HepG2 (cell line): ENCODE measurements around the gene ERLIN1. TPM values are rescaled to one million over a fixed set of nuclear protein-coding genes. Genes with fewer than 3 reads are reported as not detected.

ENCODE experiments used
- ADNP ChIP-seq: sonication (generic); formaldehyde crosslinking; IDR thresholded peaks from 2 replicates; pipeline ENCODE4 v1.4.0; 2020; ENCODE audit warnings: missing genetic modification reagents
- ARID2 ChIP-seq: sonication (generic); formaldehyde crosslinking; IDR thresholded peaks from 2 replicates; pipeline ENCODE4 v1.8.1; 2022; ENCODE audit warnings: mild to moderate bottlenecking, missing genetic modification reagents, borderline replicate concordance
- DRAP1 ChIP-seq: IDR thresholded peaks from 2 replicates; pipeline ENCODE4 v1.6.1; 2016; ENCODE audit warnings: missing genetic modification reagents, missing compliant biosample characterization
- HMG20B ChIP-seq: conservative IDR thresholded peaks from 2 replicates; pipeline ENCODE4 v1.6.1; 2016; ENCODE audit warnings: missing genetic modification reagents, missing compliant biosample characterization
- KDM5A ChIP-seq: fragments of 200-600 bp; sonication (generic); IDR thresholded peaks from 2 replicates; pipeline ENCODE4 v1.7.0; 2018; ENCODE audit warnings: antibody characterized with exemption, mild to moderate bottlenecking, low read length, borderline replicate concordance
- MYPOP ChIP-seq: sonication (generic); formaldehyde crosslinking; IDR thresholded peaks from 2 replicates; pipeline ENCODE4 v1.8.1; 2023; ENCODE audit warnings: mild to moderate bottlenecking, moderate library complexity, missing genetic modification reagents
- PPARG ChIP-seq: conservative IDR thresholded peaks from 2 replicates; pipeline ENCODE4 v1.6.1; 2016; ENCODE audit warnings: missing biosample characterization, missing genetic modification reagents
- RBM22 ChIP-seq: fragments of 200-400 bp; formaldehyde crosslinking; optimal IDR thresholded peaks from 2 replicates; pipeline ENCODE3; 2017; ENCODE audit warnings: mild to moderate bottlenecking, low read length, moderate library complexity
- TBP ChIP-seq: sonication (generic); formaldehyde crosslinking; IDR thresholded peaks from 2 replicates; pipeline ENCODE4 v1.5.0; 2020; ENCODE audit warnings: missing genetic modification reagents
- THAP7 ChIP-seq: sonication (generic); formaldehyde crosslinking; IDR thresholded peaks from 2 replicates; pipeline ENCODE4 v1.8.1; 2023; ENCODE audit warnings: mild to moderate bottlenecking, missing genetic modification reagents
- ZBTB3 ChIP-seq: sonication (generic); formaldehyde crosslinking; IDR thresholded peaks from 2 replicates; pipeline ENCODE4 v1.4.0; 2020; ENCODE audit warnings: low read depth, mild to moderate bottlenecking, moderate library complexity, missing genetic modification reagents, borderline replicate concordance
- ZBTB42 ChIP-seq: sonication (generic); formaldehyde crosslinking; IDR thresholded peaks from 2 replicates; pipeline ENCODE4 v1.5.0; 2020; ENCODE audit warnings: mild to moderate bottlenecking, missing genetic modification reagents
- ZC3H4 ChIP-seq: sonication (generic); formaldehyde crosslinking; IDR thresholded peaks from 2 replicates; pipeline ENCODE4 v1.4.0; 2020; ENCODE audit warnings: missing genetic modification reagents, borderline replicate concordance
- ZFP62 ChIP-seq: sonication (generic); formaldehyde crosslinking; IDR thresholded peaks from 2 replicates; pipeline ENCODE4 v1.4.0; 2020; ENCODE audit warnings: missing genetic modification reagents
- ZFY ChIP-seq: sonication (generic); formaldehyde crosslinking; IDR thresholded peaks from 2 replicates; pipeline ENCODE4 v1.4.0; 2020; ENCODE audit warnings: missing genetic modification reagents
- ZKSCAN8 ChIP-seq: IDR thresholded peaks from 2 replicates; pipeline ENCODE4 v1.6.1; 2016; ENCODE audit warnings: borderline replicate concordance, missing genetic modification reagents, missing compliant biosample characterization
- ZNF382 ChIP-seq: sonication (generic); formaldehyde crosslinking; IDR thresholded peaks from 2 replicates; pipeline ENCODE4 v1.5.0; 2020; ENCODE audit warnings: missing genetic modification reagents, mild to moderate bottlenecking, borderline replicate concordance
- ZNF652 ChIP-seq: IDR thresholded peaks from 2 replicates; pipeline ENCODE4 v1.6.1; 2016; ENCODE audit warnings: low read depth, borderline replicate concordance
- ZNF75D ChIP-seq: sonication (generic); formaldehyde crosslinking; IDR thresholded peaks from 2 replicates; pipeline ENCODE4 v1.8.1; 2023; ENCODE audit warnings: missing genetic modification reagents, mild to moderate bottlenecking, borderline replicate concordance
- ZNF761 ChIP-seq: sonication (generic); formaldehyde crosslinking; conservative IDR thresholded peaks from 2 replicates; pipeline ENCODE4 v1.4.0; 2020; ENCODE audit warnings: mild to moderate bottlenecking, missing genetic modification reagents
- ZNF788 ChIP-seq: sonication (generic); formaldehyde crosslinking; IDR thresholded peaks from 2 replicates; pipeline ENCODE4 v1.5.0; 2020; ENCODE audit warnings: mild to moderate bottlenecking, missing genetic modification reagents, borderline replicate concordance
- polyA plus RNA-seq, 8 experiments: library from polyadenylated mRNA; depleted of rRNA in 3 of 8; stranded (reverse) in 7 of 8; unstranded in 1 of 8; fragments of >200 nt; fragmentation: Illumina TruSeq in 4 of 8; extraction: Trizol in 4 of 8; gene quantifications; 2 replicates each; pipeline versions ENCODE4 v1.2.1 to v1.2.3, GENCODE V29; 2011 to 2016; ENCODE audit warnings: low read depth in 4 of 8, missing spikeins in 1 of 8, mixed read lengths in 1 of 8; ENCODE audit not compliant: insufficient read depth in 1 of 8
- total RNA-seq, 5 experiments: library from RNA; depleted of rRNA; stranded (reverse); fragments of >200 nt; fragmentation: Illumina TruSeq; extraction: Trizol; gene quantifications; 2 replicates each; pipeline ENCODE4 v1.2.3, GENCODE V29; 2016; ENCODE audit warnings: low read depth in 1 of 5
- TF ChIP-seq, protein P1 (sequence below): sonication (generic); formaldehyde crosslinking; IDR thresholded peaks from 2 replicates; pipeline ENCODE4 v1.4.0; 2020; ENCODE audit warnings: missing genetic modification reagents
- TF ChIP-seq, protein P2 (sequence below): sonication (generic); formaldehyde crosslinking; IDR thresholded peaks from 2 replicates; pipeline ENCODE4 v1.8.1; 2022; ENCODE audit warnings: low read depth, mild to moderate bottlenecking, missing genetic modification reagents

Gene ERLIN1
- total and polyA plus RNA-seq, 2 of the 13 experiments (the other 11 are each of a cell fraction or from before 2014, with no cell fraction given) = 56.8 to 69.3 TPM

- TF ChIP-seq, protein P1, sequence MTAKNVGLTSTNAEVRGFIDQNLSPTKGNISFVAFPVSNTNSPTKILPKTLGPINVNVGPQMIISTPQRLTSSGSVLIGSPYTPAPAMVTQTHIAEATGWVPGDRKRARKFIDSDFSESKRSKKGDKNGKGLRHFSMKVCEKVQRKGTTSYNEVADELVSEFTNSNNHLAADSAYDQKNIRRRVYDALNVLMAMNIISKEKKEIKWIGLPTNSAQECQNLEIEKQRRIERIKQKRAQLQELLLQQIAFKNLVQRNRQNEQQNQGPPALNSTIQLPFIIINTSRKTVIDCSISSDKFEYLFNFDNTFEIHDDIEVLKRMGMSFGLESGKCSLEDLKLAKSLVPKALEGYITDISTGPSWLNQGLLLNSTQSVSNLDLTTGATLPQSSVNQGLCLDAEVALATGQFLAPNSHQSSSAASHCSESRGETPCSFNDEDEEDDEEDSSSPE = no peak
- no peak; the same call in 1 of the 2 replicates for TF ChIP-seq ARID2 (CRISPR knock-in tag)
- no peak for TF ChIP-seq ZKSCAN8 (CRISPR knock-in tag)
- no peak for TF ChIP-seq PPARG (CRISPR knock-in tag)
- peak; percentile 30; the same call in 1 of the 2 replicates for TF ChIP-seq MYPOP (CRISPR knock-in tag)
- no peak for TF ChIP-seq THAP7 (CRISPR knock-in tag)
- TF ChIP-seq DRAP1 (CRISPR knock-in tag) = no peak
- TF ChIP-seq, protein P2, sequence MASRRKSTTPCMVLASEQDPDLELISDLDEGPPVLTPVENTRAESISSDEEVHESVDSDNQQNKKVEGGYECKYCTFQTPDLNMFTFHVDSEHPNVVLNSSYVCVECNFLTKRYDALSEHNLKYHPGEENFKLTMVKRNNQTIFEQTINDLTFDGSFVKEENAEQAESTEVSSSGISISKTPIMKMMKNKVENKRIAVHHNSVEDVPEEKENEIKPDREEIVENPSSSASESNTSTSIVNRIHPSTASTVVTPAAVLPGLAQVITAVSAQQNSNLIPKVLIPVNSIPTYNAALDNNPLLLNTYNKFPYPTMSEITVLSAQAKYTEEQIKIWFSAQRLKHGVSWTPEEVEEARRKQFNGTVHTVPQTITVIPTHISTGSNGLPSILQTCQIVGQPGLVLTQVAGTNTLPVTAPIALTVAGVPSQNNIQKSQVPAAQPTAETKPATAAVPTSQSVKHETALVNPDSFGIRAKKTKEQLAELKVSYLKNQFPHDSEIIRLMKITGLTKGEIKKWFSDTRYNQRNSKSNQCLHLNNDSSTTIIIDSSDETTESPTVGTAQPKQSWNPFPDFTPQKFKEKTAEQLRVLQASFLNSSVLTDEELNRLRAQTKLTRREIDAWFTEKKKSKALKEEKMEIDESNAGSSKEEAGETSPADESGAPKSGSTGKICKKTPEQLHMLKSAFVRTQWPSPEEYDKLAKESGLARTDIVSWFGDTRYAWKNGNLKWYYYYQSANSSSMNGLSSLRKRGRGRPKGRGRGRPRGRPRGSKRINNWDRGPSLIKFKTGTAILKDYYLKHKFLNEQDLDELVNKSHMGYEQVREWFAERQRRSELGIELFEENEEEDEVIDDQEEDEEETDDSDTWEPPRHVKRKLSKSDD (CRISPR knock-in tag) = no peak
- TF ChIP-seq ZBTB3 (CRISPR knock-in tag) = 0 out of 2 replicates have a peak, but pooled peaks have one; percentile 16
- no peak for TF ChIP-seq ZNF382 (CRISPR knock-in tag)
- 0 out of 2 replicates have a peak, but pooled peaks have one; percentile 46 for TF ChIP-seq HMG20B (CRISPR knock-in tag)
- peak; percentile 0; the same call in 1 of the 2 replicates for TF ChIP-seq ZNF652 (CRISPR knock-in tag)
- no peak for TF ChIP-seq ZNF788 (CRISPR knock-in tag)
- no peak for TF ChIP-seq ZBTB42
- TF ChIP-seq ZC3H4 (CRISPR knock-in tag) = no peak
- TF ChIP-seq TBP (CRISPR knock-in tag) = no peak
- TF ChIP-seq ZNF75D (CRISPR knock-in tag) = no peak
- no peak for TF ChIP-seq RBM22
- TF ChIP-seq KDM5A = peak; percentile 70; the same call in 1 of the 2 replicates
- no peak for TF ChIP-seq ADNP (CRISPR knock-in tag)
- TF ChIP-seq ZFY = no peak
- 0 out of 2 replicates have a peak, but pooled peaks have one; percentile 18 for TF ChIP-seq ZNF761 (CRISPR knock-in tag)
- no peak for TF ChIP-seq ZFP62 (CRISPR knock-in tag)
Observed at GRCh38 chr10:100186253-100187212, 704 bp upstream of the ERLIN1 start (continued).
